Liver (tissue), 9 donors: ENCODE measurements around the gene GSTA3. TPM values are rescaled to one million over a fixed set of nuclear protein-coding genes. Genes with fewer than 3 reads are reported as not detected.
"Not testable (repeated sequence)": the region's sequence is repeated elsewhere in the genome, so short reads cannot be mapped to it uniquely, and the experiment has no call there.

Experiments
- DNase-seq: peaks from one replicate; pipeline ENCODE4 v3.0.0-alpha.2; 2017; ENCODE audit warnings: low spot score
- H3K27ac ChIP-seq, 2 donors: one replicate each; pipeline ENCODE4 v1.7.0; 2013; ENCODE audit warnings: inconsistent platforms in 2 of 2, low read length in 2 of 2, control low read depth in 1 of 2, low read depth in 1 of 2, mild to moderate bottlenecking in 1 of 2
- H3K27me3 ChIP-seq, 4 donors: one replicate each; pipeline versions ENCODE4 v1.6.1 to v1.7.0; 2013; ENCODE audit warnings: low read length in 3 of 4, inconsistent platforms in 1 of 4, mild to moderate bottlenecking in 1 of 4, moderate library complexity in 1 of 4; ENCODE audit not compliant: control insufficient read depth in 4 of 4, insufficient read depth in 4 of 4
- H3K36me3 ChIP-seq, 4 donors: one replicate each; pipeline versions ENCODE4 v1.6.1 to v1.7.0; 2013; ENCODE audit warnings: low read length in 3 of 4, mild to moderate bottlenecking in 3 of 4, low read depth in 1 of 4, moderate library complexity in 1 of 4; ENCODE audit not compliant: control insufficient read depth in 4 of 4, insufficient read depth in 3 of 4
- H3K4me1 ChIP-seq, 4 donors: one replicate each; pipeline versions ENCODE4 v1.6.1 to v1.7.0; 2013; ENCODE audit warnings: low read length in 3 of 4, mild to moderate bottlenecking in 3 of 4, moderate library complexity in 1 of 4; ENCODE audit not compliant: control insufficient read depth in 4 of 4, insufficient read depth in 4 of 4
- H3K4me3 ChIP-seq, 3 donors: one replicate each; pipeline versions ENCODE4 v1.6.1 to v1.7.0; 2013; ENCODE audit warnings: low read length in 3 of 3, control low read depth in 1 of 3, low read depth in 1 of 3, mild to moderate bottlenecking in 1 of 3
- H3K9ac ChIP-seq, 2 donors: one replicate each; pipeline ENCODE4 v1.7.0; 2013; ENCODE audit warnings: low read length in 2 of 2, mild to moderate bottlenecking in 2 of 2, moderate library complexity in 2 of 2, control low read depth in 1 of 2, low read depth in 1 of 2
- H3K9me3 ChIP-seq, 4 donors: one replicate each; pipeline versions ENCODE4 v1.6.1 to v1.7.0; 2013; ENCODE audit warnings: low read length in 3 of 4; ENCODE audit not compliant: control insufficient read depth in 4 of 4
- FOXA1 ChIP-seq: IDR thresholded peaks from 2 replicates; pipeline ENCODE4 v1.6.1; 2016; ENCODE audit warnings: antibody characterized with exemption
- FOXA2 ChIP-seq: IDR thresholded peaks from 2 replicates; pipeline ENCODE4 v1.6.1; 2016; ENCODE audit warnings: antibody characterized with exemption
- HNF4A ChIP-seq, 2 donors: conservative IDR thresholded peaks; 2 replicates each; pipeline ENCODE4 v1.6.1; 2016; ENCODE audit warnings: antibody characterized with exemption in 2 of 2, mild to moderate bottlenecking in 2 of 2
- HNF4G ChIP-seq: IDR thresholded peaks from 2 replicates; pipeline ENCODE4 v1.6.1; 2016; ENCODE audit warnings: antibody characterized with exemption
- JUND ChIP-seq, 2 donors: IDR thresholded peaks; 2 replicates each; pipeline ENCODE4 v1.6.1; 2016; ENCODE audit warnings: antibody characterized with exemption in 2 of 2
- MAX ChIP-seq: IDR thresholded peaks from 2 replicates; pipeline ENCODE4 v1.6.1; 2016; ENCODE audit warnings: antibody characterized with exemption
- RAD21 ChIP-seq, 2 donors: IDR thresholded peaks; 2 replicates each; pipeline ENCODE4 v1.6.1; 2016; ENCODE audit warnings: antibody characterized with exemption in 2 of 2, mild to moderate bottlenecking in 2 of 2
- RXRA ChIP-seq, 2 donors: IDR thresholded peaks; 2 replicates each; pipeline ENCODE4 v1.6.1; 2017 to 2018; ENCODE audit warnings: antibody characterized with exemption in 2 of 2, mild to moderate bottlenecking in 1 of 2
- SP1 ChIP-seq: IDR thresholded peaks from 2 replicates; pipeline ENCODE4 v1.6.1; 2018; ENCODE audit warnings: antibody characterized with exemption, mild to moderate bottlenecking
- TAF1 ChIP-seq: conservative IDR thresholded peaks from 2 replicates; pipeline ENCODE4 v1.6.1; 2016; ENCODE audit warnings: antibody characterized with exemption, mild to moderate bottlenecking
- YY1 ChIP-seq: IDR thresholded peaks from 2 replicates; pipeline ENCODE4 v1.6.1; 2016; ENCODE audit warnings: antibody characterized with exemption, mild to moderate bottlenecking
- ZBTB33 ChIP-seq: IDR thresholded peaks from 2 replicates; pipeline ENCODE4 v1.6.1; 2016; ENCODE audit warnings: antibody characterized with exemption
- WGBS: extraction: QIAGEN DNeasy Blood & Tissue Kit; methylation state at CpG from one replicate; pipeline ENCODE4 v1.1.7; 2013; 5-methylcytosine and 5-hydroxymethylcytosine counted together
- polyA plus RNA-seq, 2 donors: library from polyadenylated mRNA; stranded (reverse) in 1 of 2; unstranded in 1 of 2; fragments of 200-250 nt in 1 of 2; fragments of >200 nt in 1 of 2; fragmentation: Nextera tagmentation in 1 of 2; extraction: Ambion mirVana in 1 of 2; gene quantifications; one replicate each; pipeline versions ENCODE4 v1.2.1 to v1.2.3, GENCODE V29; 2013 to 2015
- total RNA-seq, 2 donors: library from RNA; depleted of rRNA; stranded (reverse); fragments of >200 nt; gene quantifications; one replicate each; pipeline ENCODE4 v1.2.3, GENCODE V29; 2014
- TF ChIP-seq, protein P1 (sequence below): IDR thresholded peaks from 2 replicates; pipeline ENCODE4 v1.6.1; 2016; ENCODE audit warnings: antibody characterized with exemption, mild to moderate bottlenecking
- TF ChIP-seq, protein P2 (sequence below): fragments of 150-350 bp; IDR thresholded peaks from 2 replicates; pipeline ENCODE4 v1.5.1; 2017; ENCODE audit warnings: improper control_type of control experiment, low read depth, low read length; ENCODE audit not compliant: missing input control
- donor health status: healthy.
- donor health status: healthy.
- donor health status: healthy.
- donor health status: healthy.
- donor health status: healthy.

GSTA3 gene
- total and polyA plus RNA-seq, 4 donors = not detected

DNA sequence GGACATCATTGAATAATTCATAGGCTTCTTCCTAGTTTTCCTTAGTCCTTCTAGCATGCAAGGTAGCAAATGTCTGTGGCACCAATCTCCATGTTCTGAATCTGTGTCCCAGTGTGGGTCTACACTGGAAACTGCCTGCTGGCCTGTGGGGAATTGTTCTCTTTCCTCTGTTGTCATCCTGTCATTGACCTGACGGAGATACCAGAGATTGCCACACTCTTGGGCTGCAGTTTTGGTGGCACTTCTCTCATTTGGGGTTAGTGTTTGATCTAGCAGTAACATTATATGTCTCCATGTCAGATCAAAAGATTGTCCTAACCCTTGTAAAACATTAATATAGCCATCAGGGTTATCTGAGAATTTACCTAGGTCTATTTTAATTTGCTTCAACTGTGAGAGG, 9.3 kb upstream of the GSTA3 start:
- Histone ChIP-seq H3K4me1 (peaks cover 0 to 17% (median 13%) of the 10 kb centered on the region in 4 donors), H3K27ac (peak overlapping the region; percentile 72 to 78)
- TF ChIP-seq RXRA (IDR thresholded peaks at IDR 0.05) = peak; percentile 56 to 63
- not testable (repeated sequence) for H3K9ac ChIP-seq, H3K27me3 ChIP-seq, H3K9me3 ChIP-seq, DNase-seq, H3K4me3 ChIP-seq, H3K36me3 ChIP-seq
- 27% methylated on average over 1 of the region's 1 CpG for WGBS

DNA sequence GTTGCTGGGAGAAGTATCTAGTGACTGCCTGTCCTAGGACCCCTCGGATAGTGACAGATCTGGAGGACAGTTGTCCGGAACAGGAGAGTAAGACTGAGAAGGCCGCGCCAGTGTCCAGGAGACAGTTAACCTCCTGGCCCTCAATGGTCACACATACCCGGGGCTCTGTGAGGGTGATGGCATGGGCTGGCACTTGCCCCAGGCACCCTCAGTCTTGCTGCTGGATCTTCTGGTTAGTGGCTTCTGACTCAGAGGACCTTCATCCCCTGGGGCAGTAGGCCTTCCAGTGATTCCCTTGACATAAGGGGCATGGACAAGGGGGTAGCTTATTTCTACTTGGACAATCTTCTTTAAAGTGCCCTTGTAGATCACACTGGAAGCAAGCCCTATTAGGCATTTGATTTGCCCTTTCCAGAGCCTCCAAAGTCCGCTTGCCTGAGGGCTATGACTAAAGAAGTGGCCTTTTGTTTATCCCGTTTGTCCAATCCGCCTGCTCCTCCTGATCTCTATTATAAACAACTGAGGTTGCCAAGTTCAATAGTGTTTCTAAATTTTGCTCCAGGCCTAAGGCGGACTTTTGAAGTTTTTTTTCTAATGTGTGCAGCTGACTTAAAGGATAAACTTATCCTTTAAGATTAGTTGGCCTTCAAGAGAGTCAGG, 8.7 kb upstream of the GSTA3 start:
- DNase-seq, H3K9ac ChIP-seq, H3K9me3 ChIP-seq, H3K36me3 ChIP-seq, H3K27me3 ChIP-seq, H3K4me3 ChIP-seq: not testable (repeated sequence)
- TF ChIP-seq SP1 (peak; percentile 84), RXRA (IDR thresholded peaks at IDR 0.05) (peak in 1 of 2 donors; percentile 62), HNF4G (peak; percentile 32), MAX (peak; percentile 26), YY1 (peak; percentile 73), HNF4A (conservative IDR thresholded peaks at IDR 0.05) (peak; percentile 81 to 91), FOXA2 (peak; percentile 92), FOXA1 (peak; percentile 71), JUND (IDR thresholded peaks at IDR 0.05) (peak in 1 of 2 donors; percentile 84)
- TF ChIP-seq, protein P1, sequence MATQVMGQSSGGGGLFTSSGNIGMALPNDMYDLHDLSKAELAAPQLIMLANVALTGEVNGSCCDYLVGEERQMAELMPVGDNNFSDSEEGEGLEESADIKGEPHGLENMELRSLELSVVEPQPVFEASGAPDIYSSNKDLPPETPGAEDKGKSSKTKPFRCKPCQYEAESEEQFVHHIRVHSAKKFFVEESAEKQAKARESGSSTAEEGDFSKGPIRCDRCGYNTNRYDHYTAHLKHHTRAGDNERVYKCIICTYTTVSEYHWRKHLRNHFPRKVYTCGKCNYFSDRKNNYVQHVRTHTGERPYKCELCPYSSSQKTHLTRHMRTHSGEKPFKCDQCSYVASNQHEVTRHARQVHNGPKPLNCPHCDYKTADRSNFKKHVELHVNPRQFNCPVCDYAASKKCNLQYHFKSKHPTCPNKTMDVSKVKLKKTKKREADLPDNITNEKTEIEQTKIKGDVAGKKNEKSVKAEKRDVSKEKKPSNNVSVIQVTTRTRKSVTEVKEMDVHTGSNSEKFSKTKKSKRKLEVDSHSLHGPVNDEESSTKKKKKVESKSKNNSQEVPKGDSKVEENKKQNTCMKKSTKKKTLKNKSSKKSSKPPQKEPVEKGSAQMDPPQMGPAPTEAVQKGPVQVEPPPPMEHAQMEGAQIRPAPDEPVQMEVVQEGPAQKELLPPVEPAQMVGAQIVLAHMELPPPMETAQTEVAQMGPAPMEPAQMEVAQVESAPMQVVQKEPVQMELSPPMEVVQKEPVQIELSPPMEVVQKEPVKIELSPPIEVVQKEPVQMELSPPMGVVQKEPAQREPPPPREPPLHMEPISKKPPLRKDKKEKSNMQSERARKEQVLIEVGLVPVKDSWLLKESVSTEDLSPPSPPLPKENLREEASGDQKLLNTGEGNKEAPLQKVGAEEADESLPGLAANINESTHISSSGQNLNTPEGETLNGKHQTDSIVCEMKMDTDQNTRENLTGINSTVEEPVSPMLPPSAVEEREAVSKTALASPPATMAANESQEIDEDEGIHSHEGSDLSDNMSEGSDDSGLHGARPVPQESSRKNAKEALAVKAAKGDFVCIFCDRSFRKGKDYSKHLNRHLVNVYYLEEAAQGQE = peak; percentile 71
- peak overlapping the region; percentile 72 to 79 for H3K27ac ChIP-seq
- WGBS = 41% methylated on average over 9 of the region's 9 CpGs
- peaks cover 0 to 17% (median 13%) of the 10 kb centered on the region in 4 donors for H3K4me1 ChIP-seq

DNA sequence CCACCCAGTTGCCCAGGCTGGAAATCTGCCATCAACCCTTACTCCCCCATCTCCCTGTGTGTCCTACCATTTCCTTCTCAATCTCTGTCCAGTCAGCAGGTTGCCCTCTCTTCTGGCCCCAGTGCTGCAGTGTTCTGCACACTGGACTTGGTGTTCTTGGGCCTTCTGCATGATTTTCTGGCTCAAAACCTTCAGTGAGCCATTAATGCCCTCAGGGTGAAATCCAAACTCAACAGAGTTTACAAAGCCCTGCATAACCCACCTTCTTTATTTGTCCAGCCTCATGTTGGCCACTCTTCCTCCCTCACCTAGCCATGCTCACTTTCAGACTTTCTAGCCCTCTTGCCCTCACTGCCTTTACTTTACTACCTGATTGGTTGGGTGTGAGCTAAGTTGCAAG, 5.0 kb upstream of the GSTA3 start:
- H3K27ac ChIP-seq = no peak overlapping the region
- no peak overlapping the region for H3K4me3 ChIP-seq
- H3K27me3 ChIP-seq = no peaks in the 10 kb centered on the region
- DNase-seq = no peak
- TF ChIP-seq YY1 = no peak
- no peak for TF ChIP-seq SP1
- no peak for TF ChIP-seq TAF1
- TF ChIP-seq HNF4A (conservative IDR thresholded peaks at IDR 0.05) = no peak
- no peak for TF ChIP-seq HNF4G
- TF ChIP-seq, protein P2, sequence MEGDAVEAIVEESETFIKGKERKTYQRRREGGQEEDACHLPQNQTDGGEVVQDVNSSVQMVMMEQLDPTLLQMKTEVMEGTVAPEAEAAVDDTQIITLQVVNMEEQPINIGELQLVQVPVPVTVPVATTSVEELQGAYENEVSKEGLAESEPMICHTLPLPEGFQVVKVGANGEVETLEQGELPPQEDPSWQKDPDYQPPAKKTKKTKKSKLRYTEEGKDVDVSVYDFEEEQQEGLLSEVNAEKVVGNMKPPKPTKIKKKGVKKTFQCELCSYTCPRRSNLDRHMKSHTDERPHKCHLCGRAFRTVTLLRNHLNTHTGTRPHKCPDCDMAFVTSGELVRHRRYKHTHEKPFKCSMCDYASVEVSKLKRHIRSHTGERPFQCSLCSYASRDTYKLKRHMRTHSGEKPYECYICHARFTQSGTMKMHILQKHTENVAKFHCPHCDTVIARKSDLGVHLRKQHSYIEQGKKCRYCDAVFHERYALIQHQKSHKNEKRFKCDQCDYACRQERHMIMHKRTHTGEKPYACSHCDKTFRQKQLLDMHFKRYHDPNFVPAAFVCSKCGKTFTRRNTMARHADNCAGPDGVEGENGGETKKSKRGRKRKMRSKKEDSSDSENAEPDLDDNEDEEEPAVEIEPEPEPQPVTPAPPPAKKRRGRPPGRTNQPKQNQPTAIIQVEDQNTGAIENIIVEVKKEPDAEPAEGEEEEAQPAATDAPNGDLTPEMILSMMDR = no peak
- no peak for TF ChIP-seq JUND (IDR thresholded peaks at IDR 0.05)
- TF ChIP-seq, protein P1 = no peak
- TF ChIP-seq RAD21 (IDR thresholded peaks at IDR 0.05) = no peak
- TF ChIP-seq ZBTB33 = no peak
- TF ChIP-seq FOXA1 = no peak
- H3K4me1 ChIP-seq = peaks cover 0 to 15% (median 11%) of the 10 kb centered on the region in 4 donors
- no peaks in the 10 kb centered on the region for H3K9me3 ChIP-seq
- no peaks in the 10 kb centered on the region for H3K36me3 ChIP-seq
- no peak overlapping the region for H3K9ac ChIP-seq
